ENCODE measurements around the gene CIAO2B.
"Not testable (repeated sequence)": the region's sequence is repeated elsewhere in the genome, so short reads cannot be mapped to it uniquely, and the experiment has no call there.

CIAO2B gene

GRCh38 chr16:66903544-66904427 is 30.4 kb downstream of the CIAO2B start:
- peak; percentile 28 for DNase-seq

- DNase-seq: no peak
Observed at GRCh38 chr16:66902648-66903543, 31.3 kb downstream of the CIAO2B start.

GRCh38 chr16:66901626-66902025 is 32.6 kb downstream of the CIAO2B start:
- DNase-seq: no peak

GRCh38 chr16:66900721-66901441 is 33.3 kb downstream of the CIAO2B start:
- no peak for DNase-seq

GRCh38 chr16:66899945-66900710 is 34.1 kb downstream of the CIAO2B start:
- DNase-seq: peak; percentile 89

GRCh38 chr16:66899310-66899944 is 34.8 kb downstream of the CIAO2B start:
- DNase-seq: peak; percentile 36

GRCh38 chr16:66898933-66899309 is 35.3 kb downstream of the CIAO2B start:
- no peak for DNase-seq

- DNase-seq: no peak
Observed at GRCh38 chr16:66898207-66898606, 36.0 kb downstream of the CIAO2B start.

GRCh38 chr16:66896682-66897081 is 37.5 kb downstream of the CIAO2B start:
- DNase-seq: not testable (repeated sequence)

- no peak for DNase-seq
Observed at GRCh38 chr16:66895999-66896398, 38.2 kb downstream of the CIAO2B start.

- DNase-seq: no peak
Observed at GRCh38 chr16:66895689-66895979, 38.6 kb downstream of the CIAO2B start.

- peak; percentile 87 for DNase-seq
Observed at GRCh38 chr16:66894948-66895688, 39.1 kb downstream of the CIAO2B start.

- no peak for DNase-seq
Observed at GRCh38 chr16:66894055-66894454, 40.1 kb downstream of the CIAO2B start.

- DNase-seq: no peak
Observed at GRCh38 chr16:66891797-66892196, 42.4 kb downstream of the CIAO2B start.

GRCh38 chr16:66891360-66891759 is 42.8 kb downstream of the CIAO2B start:
- no peak for DNase-seq

GRCh38 chr16:66890799-66891198 is 43.4 kb downstream of the CIAO2B start:
- DNase-seq: no peak

- no peak for DNase-seq
Observed at GRCh38 chr16:66889622-66890021, 44.6 kb downstream of the CIAO2B start.

GRCh38 chr16:66888647-66889615 is 45.3 kb downstream of the CIAO2B start:
- DNase-seq: no peak

GRCh38 chr16:66886914-66887313 is 47.3 kb downstream of the CIAO2B start:
- peak; percentile 46 for DNase-seq

- DNase-seq: no peak
Observed at GRCh38 chr16:66886321-66886720, 47.9 kb downstream of the CIAO2B start.
